Hematopoietic multipotent progenitor cell (in vitro differentiated cells): ENCODE data around the gene CPT1B. TPM values are rescaled to one million over a fixed set of nuclear protein-coding genes. Genes with fewer than 3 reads are reported as not detected.

Source experiments
- DNase-seq, 3 donors: peaks; one replicate each; pipeline ENCODE4 v3.0.0-alpha.2; 2011 to 2015; ENCODE audit warnings: low read depth in 2 of 3, low spot score in 2 of 3
- total RNA-seq: library from RNA; depleted of rRNA; stranded (reverse); fragments of >200 nt; gene quantifications from one replicate; pipeline ENCODE4 v1.2.3, GENCODE V29; 2012

CPT1B gene
- total RNA-seq, 1 donor, result 13.2 TPM

- no peak for DNase-seq
Measured at GRCh38 chr22:50572965-50573364, 5.3 kb downstream of the CPT1B start.

- no peak for DNase-seq
Measured at GRCh38 chr22:50571264-50572175, 6.7 kb downstream of the CPT1B start.

- no peak for DNase-seq
Measured at GRCh38 chr22:50570861-50571260, 7.4 kb downstream of the CPT1B start.

- DNase-seq, result no peak
Measured at GRCh38 chr22:50569896-50570535, 8.2 kb downstream of the CPT1B start.

- DNase-seq, result no peak
Measured at GRCh38 chr22:50569041-50569459, 9.2 kb downstream of the CPT1B start.

- no peak for DNase-seq
Measured at GRCh38 chr22:50568626-50569025, 9.6 kb downstream of the CPT1B start.

GRCh38 chr22:50567721-50568252 is 10.4 kb downstream of the CPT1B start:
- DNase-seq, result no peak

GRCh38 chr22:50564289-50564688 is 13.9 kb downstream of the CPT1B start:
- no peak for DNase-seq

GRCh38 chr22:50563413-50564160 is 14.6 kb downstream of the CPT1B start:
- no peak for DNase-seq

GRCh38 chr22:50562523-50563412 is 15.5 kb downstream of the CPT1B start, which contains the start of gene SYCE3:
Gene SYCE3 (minus strand): TSS chr22:50562919. CDS start chr22:50556405, 6,514 bp downstream.
- DNase-seq, result peak; percentile 93 to 98 (median 94)

GRCh38 chr22:50561401-50562358 is 16.5 kb downstream of the CPT1B start:
- no peak for DNase-seq

GRCh38 chr22:50560034-50560433 is 18.2 kb downstream of the CPT1B start:
- no peak for DNase-seq

GRCh38 chr22:50556703-50557102 is 21.5 kb downstream of the CPT1B start:
- DNase-seq, result no peak

GRCh38 chr22:50553310-50553709 is 24.9 kb downstream of the CPT1B start:
- DNase-seq, result no peak

- no peak for DNase-seq
Measured at GRCh38 chr22:50551160-50551752, 27.0 kb downstream of the CPT1B start.

- DNase-seq, result no peak
Measured at GRCh38 chr22:50550395-50550794, 27.8 kb downstream of the CPT1B start.

GRCh38 chr22:50548921-50549790 is 29.1 kb downstream of the CPT1B start:
- no peak for DNase-seq
